Right lobe of liver (tissue), 4 donors: Measurements from ENCODE around the gene NCR3LG1.

Experiments
- POLR2A ChIP-seq: fragments of 450-650 bp; IDR thresholded peaks from one replicate; pipeline ENCODE4 v1.6.1; 2017; ENCODE audit warnings: antibody characterized with exemption, mild to moderate bottlenecking
- TF ChIP-seq, protein P1 (sequence below), 4 donors: fragments of 200-600 bp in 3 of 4; fragments of 450-650 bp in 1 of 4; IDR thresholded peaks; one replicate each; pipeline versions ENCODE4 v1.5.1 to v1.8.0; 2016 to 2022; ENCODE audit warnings: antibody characterized with exemption in 4 of 4, mild to moderate bottlenecking in 2 of 4
- donor health status: DM: no; HTN: no; CAD: no.
- donor health status: DM: no; HTN: no; CAD: no.
- donor health status: DM: no; HTN: yes; CAD: no.

DNA sequence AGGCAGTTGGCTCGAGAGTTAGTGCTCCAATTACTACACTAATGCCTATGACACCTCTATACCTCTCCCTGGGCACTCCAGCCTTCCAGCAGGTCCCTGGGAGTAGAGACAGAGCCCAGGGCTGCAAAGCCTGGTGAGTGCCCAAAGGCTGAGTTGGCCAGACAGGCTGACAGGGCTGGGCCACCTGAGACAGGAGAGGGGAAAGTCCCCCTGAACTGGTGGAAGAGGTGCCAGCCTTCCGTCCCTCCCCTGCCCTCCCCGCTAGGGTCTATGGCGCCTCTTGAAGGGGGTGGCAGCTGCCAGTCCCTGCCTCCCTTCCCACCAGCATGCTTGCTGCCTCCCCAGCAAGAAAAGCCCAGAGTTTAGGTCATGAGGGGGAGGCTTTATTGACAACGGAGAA lies 33.9 kb downstream of the NCR3LG1 start:
- TF ChIP-seq, protein P1, sequence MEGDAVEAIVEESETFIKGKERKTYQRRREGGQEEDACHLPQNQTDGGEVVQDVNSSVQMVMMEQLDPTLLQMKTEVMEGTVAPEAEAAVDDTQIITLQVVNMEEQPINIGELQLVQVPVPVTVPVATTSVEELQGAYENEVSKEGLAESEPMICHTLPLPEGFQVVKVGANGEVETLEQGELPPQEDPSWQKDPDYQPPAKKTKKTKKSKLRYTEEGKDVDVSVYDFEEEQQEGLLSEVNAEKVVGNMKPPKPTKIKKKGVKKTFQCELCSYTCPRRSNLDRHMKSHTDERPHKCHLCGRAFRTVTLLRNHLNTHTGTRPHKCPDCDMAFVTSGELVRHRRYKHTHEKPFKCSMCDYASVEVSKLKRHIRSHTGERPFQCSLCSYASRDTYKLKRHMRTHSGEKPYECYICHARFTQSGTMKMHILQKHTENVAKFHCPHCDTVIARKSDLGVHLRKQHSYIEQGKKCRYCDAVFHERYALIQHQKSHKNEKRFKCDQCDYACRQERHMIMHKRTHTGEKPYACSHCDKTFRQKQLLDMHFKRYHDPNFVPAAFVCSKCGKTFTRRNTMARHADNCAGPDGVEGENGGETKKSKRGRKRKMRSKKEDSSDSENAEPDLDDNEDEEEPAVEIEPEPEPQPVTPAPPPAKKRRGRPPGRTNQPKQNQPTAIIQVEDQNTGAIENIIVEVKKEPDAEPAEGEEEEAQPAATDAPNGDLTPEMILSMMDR (IDR thresholded peaks at IDR 0.05) = no peak
- no peak for TF ChIP-seq POLR2A
